H1 (cell line): ENCODE data around the gene IGF2R. TPM values are rescaled to one million over a fixed set of nuclear protein-coding genes. Genes with fewer than 3 reads are reported as not detected.

Experiments
- CTCF ChIA-PET: fragments of 300-600 bp; sonication (Branson Sonifier 250); formaldehyde crosslinking; loops from one replicate; lab custom pipeline; 2021; ENCODE audit not compliant: partially characterized antibody; lab: Charles Lee
- POLR2A ChIA-PET: fragments of 300-600 bp; sonication (Branson Sonifier 250); formaldehyde crosslinking; loops from one replicate; lab custom pipeline; 2021; ENCODE audit warnings: inconsistent platforms; ENCODE audit not compliant: partially characterized antibody; lab: Charles Lee
- DNase-seq, 2 experiments: peaks; one replicate each; pipeline versions ENCODE4 v3.0.0 to v3.0.0-alpha.2; 2010 to 2022; ENCODE audit warnings: low spot score in 2 of 2, low read depth in 1 of 2, mixed read lengths in 1 of 2
- FAIRE-seq: peaks from 2 replicates; lab custom pipeline; 2011; peaks lifted over from hg19 to GRCh38; lab: Jason Lieb, UNC
- H2AFZ ChIP-seq: 2 replicates; pipeline ENCODE4 v1.8.1; 2012; ENCODE audit warnings: low read length, inconsistent platforms
- H2AK5ac ChIP-seq: 2 replicates; pipeline ENCODE4 v1.6.1; 2013; ENCODE audit warnings: low read depth, low read length
- H2BK120ac ChIP-seq: replicated peaks from 2 replicates; pipeline ENCODE3; 2013; ENCODE audit warnings: low read depth, low read length, inconsistent platforms
- H2BK12ac ChIP-seq: 2 replicates; pipeline ENCODE4 v1.6.1; 2013; ENCODE audit warnings: low read depth, low read length
- H2BK15ac ChIP-seq: 2 replicates; pipeline ENCODE4 v1.6.1; 2013; ENCODE audit warnings: low read length
- H2BK20ac ChIP-seq: 2 replicates; pipeline ENCODE4 v1.6.1; 2013; ENCODE audit warnings: low read length
- H2BK5ac ChIP-seq: 2 replicates; pipeline ENCODE4 v1.6.1; 2013; ENCODE audit warnings: low read depth, low read length
- H3K14ac ChIP-seq: 2 replicates; pipeline ENCODE4 v1.6.1; 2013; ENCODE audit warnings: inconsistent platforms; ENCODE audit not compliant: insufficient read length
- H3K18ac ChIP-seq: 2 replicates; pipeline ENCODE4 v1.6.1; 2013; ENCODE audit warnings: low read length; ENCODE audit errors: extremely low read depth
- H3K23ac ChIP-seq: 2 replicates; pipeline ENCODE4 v1.6.1; 2013; ENCODE audit warnings: inconsistent platforms; ENCODE audit not compliant: insufficient read length
- H3K23me2 ChIP-seq: 2 replicates; pipeline ENCODE4 v1.6.1; 2013; ENCODE audit warnings: low read depth, low read length
- H3K27ac ChIP-seq: 2 replicates; pipeline ENCODE4 v1.6.1; 2011; ENCODE audit warnings: low read depth, low read length, inconsistent platforms
- H3K27me3 ChIP-seq, 4 experiments: replicated peaks in 1 of 4; 1 replicate in 1 of 4; 2 replicates in 3 of 4; pipeline versions ENCODE4 v1.6.1 to v1.8.1; 2011 to 2013; ENCODE audit warnings: low read length in 3 of 4, mild to moderate bottlenecking in 3 of 4, inconsistent platforms in 2 of 4, mixed read lengths in 2 of 4, moderate library complexity in 1 of 4; ENCODE audit not compliant: control insufficient read depth in 3 of 4, insufficient read depth in 3 of 4; ENCODE audit errors: extremely low read depth in 1 of 4
- H3K36me3 ChIP-seq, 4 experiments: 2 replicates each; pipeline versions ENCODE4 v1.6.1 to v1.8.1; 2011 to 2013; ENCODE audit warnings: mild to moderate bottlenecking in 4 of 4, low read length in 3 of 4, moderate library complexity in 2 of 4, control low read depth in 1 of 4, inconsistent platforms in 1 of 4; ENCODE audit not compliant: insufficient read depth in 4 of 4, control insufficient read depth in 2 of 4
- H3K4ac ChIP-seq: replicated peaks from 2 replicates; pipeline ENCODE3; 2013; ENCODE audit warnings: low read length, low read depth, mixed read lengths, inconsistent platforms; ENCODE audit not compliant: insufficient read length
- H3K4me1 ChIP-seq, 4 experiments: replicated peaks in 1 of 4; 1 replicate in 1 of 4; 2 replicates in 3 of 4; pipeline versions ENCODE4 v1.6.1 to v1.8.1; 2011 to 2013; ENCODE audit warnings: low read length in 3 of 4, inconsistent platforms in 2 of 4, mixed read lengths in 1 of 4; ENCODE audit not compliant: insufficient read depth in 4 of 4, control insufficient read depth in 3 of 4
- H3K4me2 ChIP-seq, 2 experiments: 2 replicates each; pipeline versions ENCODE4 v1.6.1 to v1.8.1; 2011 to 2013; ENCODE audit warnings: low read depth in 2 of 2, low read length in 2 of 2, control low read depth in 1 of 2, inconsistent platforms in 1 of 2, mild to moderate bottlenecking in 1 of 2; ENCODE audit not compliant: insufficient read depth in 1 of 2
- H3K4me3 ChIP-seq, 4 experiments: fragments of 200-600, 300-600 bp in 1 of 4; sonication (generic), shearing (Covaris generic), sonication (Bioruptor Twin) in 1 of 4; 2 replicates each; pipeline versions ENCODE4 v1.5.1 to v1.8.1; 2011 to 2016; ENCODE audit warnings: low read length in 4 of 4, low read depth in 3 of 4, control low read depth in 2 of 4, inconsistent platforms in 2 of 4, mild to moderate bottlenecking in 2 of 4, mixed read lengths in 1 of 4, moderate library complexity in 1 of 4; ENCODE audit not compliant: insufficient read depth in 2 of 4; ENCODE audit errors: extremely low read depth in 1 of 4
- H3K56ac ChIP-seq: replicated peaks from 2 replicates; pipeline ENCODE3; 2013; ENCODE audit warnings: low read depth, mild to moderate bottlenecking, mixed read lengths, low read length, inconsistent platforms; ENCODE audit not compliant: insufficient read length
- H3K79me1 ChIP-seq: 2 replicates; pipeline ENCODE4 v1.6.1; 2013; ENCODE audit warnings: low read depth, low read length, control low read depth
- H3K79me2 ChIP-seq, 2 experiments: 2 replicates each; pipeline versions ENCODE4 v1.6.1 to v1.8.1; 2012 to 2013; ENCODE audit warnings: low read length in 2 of 2, mild to moderate bottlenecking in 2 of 2, inconsistent platforms in 1 of 2; ENCODE audit not compliant: insufficient read depth in 2 of 2, control insufficient read depth in 1 of 2
- H3K9ac ChIP-seq, 4 experiments: replicated peaks in 1 of 4; 1 replicate in 1 of 4; 2 replicates in 3 of 4; pipeline versions ENCODE4 v1.6.1 to v1.8.1; 2011 to 2013; ENCODE audit warnings: low read depth in 3 of 4, low read length in 3 of 4, control low read depth in 2 of 4, mild to moderate bottlenecking in 2 of 4, moderate library complexity in 2 of 4, inconsistent platforms in 1 of 4; ENCODE audit errors: extremely low read depth in 1 of 4
- H3K9me3 ChIP-seq, 2 experiments: 2 replicates each; pipeline versions ENCODE4 v1.6.1 to v1.8.1; 2012 to 2013; ENCODE audit warnings: mild to moderate bottlenecking in 2 of 2, moderate library complexity in 2 of 2, control low read depth in 1 of 2, inconsistent platforms in 1 of 2, low read depth in 1 of 2, low read length in 1 of 2, mixed read lengths in 1 of 2; ENCODE audit not compliant: insufficient read depth in 2 of 2
- H4K20me1 ChIP-seq, 2 experiments: replicated peaks in 1 of 2; 2 replicates each; pipeline versions ENCODE3 to v1.8.1; 2011 to 2013; ENCODE audit warnings: inconsistent platforms in 2 of 2, low read length in 2 of 2, mild to moderate bottlenecking in 1 of 2; ENCODE audit not compliant: insufficient read depth in 2 of 2, control insufficient read depth in 1 of 2
- H4K5ac ChIP-seq: 2 replicates; pipeline ENCODE4 v1.6.1; 2013; ENCODE audit warnings: low read length, low read depth, mixed read lengths, inconsistent platforms; ENCODE audit not compliant: insufficient read length
- H4K8ac ChIP-seq: 2 replicates; pipeline ENCODE4 v1.8.0; 2013; ENCODE audit warnings: mild to moderate bottlenecking, moderate library complexity, low read length, inconsistent platforms; ENCODE audit not compliant: insufficient read depth; ENCODE audit errors: extremely low read depth
- H4K91ac ChIP-seq: replicated peaks from 2 replicates; pipeline ENCODE3; 2013; ENCODE audit warnings: low read length, mixed read lengths, inconsistent platforms; ENCODE audit not compliant: insufficient read length
- ASH2L ChIP-seq: fragments of 200-600, 300-600 bp; sonication (generic); IDR thresholded peaks from one replicate; pipeline ENCODE4 v1.7.1; 2017; ENCODE audit warnings: low read length
- CTBP2 ChIP-seq: IDR thresholded peaks from 2 replicates; pipeline ENCODE4 v1.7.0; 2011; ENCODE audit warnings: borderline replicate concordance, mild to moderate bottlenecking, moderate library complexity, mixed read lengths, low read length; ENCODE audit not compliant: insufficient read depth, insufficient read length
- FOSL1 ChIP-seq: IDR thresholded peaks from 2 replicates; pipeline ENCODE4 v1.6.1; 2011; ENCODE audit warnings: mild to moderate bottlenecking, low read depth, low read length, moderate library complexity; ENCODE audit not compliant: insufficient read depth
- JUN ChIP-seq: IDR thresholded peaks from 2 replicates; pipeline ENCODE4 v1.6.1; 2011; ENCODE audit warnings: low read depth, mild to moderate bottlenecking, improper control_type of control experiment, low read length
- RNF2 ChIP-seq: fragments of 200-900, 300-1000 bp; sonication (generic); IDR thresholded peaks from 2 replicates; pipeline ENCODE4 v1.7.1; 2016; ENCODE audit warnings: borderline replicate concordance, low read depth, mild to moderate bottlenecking, antibody characterized with exemption, low read length; ENCODE audit not compliant: poor library complexity, severe bottlenecking; ENCODE audit errors: missing control alignments
- SIN3A ChIP-seq, 2 experiments: IDR thresholded peaks in 1 of 2; conservative IDR thresholded peaks in 1 of 2; 2 replicates each; pipeline ENCODE4 v1.6.1; 2011 to 2012; ENCODE audit warnings: low read length in 2 of 2, improper control_type of control experiment in 1 of 2, low read depth in 1 of 2, mild to moderate bottlenecking in 1 of 2
- SP2 ChIP-seq: IDR thresholded peaks from 2 replicates; pipeline ENCODE4 v1.6.1; 2012; ENCODE audit warnings: mild to moderate bottlenecking, low read length, inconsistent platforms
- TAF7 ChIP-seq: optimal IDR thresholded peaks from 2 replicates; pipeline ENCODE3; 2011; ENCODE audit warnings: low read depth, mild to moderate bottlenecking, inconsistent platforms, low read length, moderate library complexity, borderline replicate concordance
- TBP ChIP-seq: IDR thresholded peaks from 2 replicates; pipeline ENCODE4 v1.6.1; 2011; ENCODE audit warnings: low read depth, low read length, improper control_type of control experiment
- TCF12 ChIP-seq: IDR thresholded peaks from 2 replicates; pipeline ENCODE4 v1.6.1; 2011; ENCODE audit warnings: low read depth, mild to moderate bottlenecking, low read length
- WGBS, 2 experiments: shearing (Covaris generic) in 1 of 2; methylation state at CpG; one replicate each; pipeline versions ENCODE4 v1.1.6 to v1.1.7; 2013 to 2015; ENCODE audit warnings: low lambda C conversion rate in 2 of 2, mixed read lengths in 2 of 2, inconsistent platforms in 1 of 2, low coverage in 1 of 2, missing lambda C conversion rate in 1 of 2; ENCODE audit not compliant: insufficient replicate concordance in 2 of 2, insufficient coverage in 1 of 2, insufficient read length in 1 of 2; ENCODE audit errors: extremely low coverage in 1 of 2, missing lambda C conversion rate in 1 of 2; 5-methylcytosine and 5-hydroxymethylcytosine counted together
- polyA plus RNA-seq, 7 experiments: library from polyadenylated mRNA; depleted of rRNA in 3 of 7; stranded (reverse) in 5 of 7; unstranded in 2 of 7; fragments of >200 nt in 5 of 7; fragments of 200-250 nt in 2 of 7; gene quantifications; 1 replicate in 5 of 7; 2 replicates in 1 of 7; 4 replicates in 1 of 7; pipeline versions ENCODE4 v1.2.1 to v1.2.3, GENCODE V29; 2011 to 2013; ENCODE audit warnings: missing spikeins in 2 of 7, mixed read lengths in 2 of 7
- total RNA-seq: library from RNA; stranded (reverse); fragmentation: NEBNext Ultra II Directional; extraction: Animal tissue kit (Norgen Biotek cat#: 25700); gene quantifications from 2 replicates; pipeline ENCODE4 v1.2.1, GENCODE V29; 2021

The IGF2R gene
- total and polyA plus RNA-seq, 2 of the 8 experiments (the other 6 are each of a cell fraction or from before 2014, with no cell fraction given) = 20.6 to 74.1 TPM

DNA sequence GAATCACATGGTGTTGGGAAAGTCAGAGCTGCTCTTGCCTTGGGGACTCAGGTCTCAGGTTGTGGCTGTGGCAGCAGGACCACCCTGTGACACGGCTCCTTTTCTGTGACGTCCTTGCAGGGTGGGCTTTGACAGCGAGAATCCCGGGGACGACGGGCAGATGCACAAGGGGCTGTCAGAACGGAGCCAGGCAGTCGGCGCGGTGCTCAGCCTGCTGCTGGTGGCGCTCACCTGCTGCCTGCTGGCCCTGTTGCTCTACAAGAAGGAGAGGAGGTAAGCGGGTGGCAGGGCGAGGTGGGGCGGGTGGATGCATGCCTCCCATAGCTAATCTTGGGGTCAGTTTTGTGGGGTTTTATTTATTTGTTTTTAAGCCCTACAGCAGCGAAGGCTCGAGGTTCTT, 133.5 kb downstream of the IGF2R start:
- Histone ChIP-seq H4K20me1 (peaks cover 0 to 8% of the 10 kb centered on the region in 2 experiments), H3K4ac (no peak overlapping the region), H3K4me2 (no peak overlapping the region), H2BK12ac (no peak overlapping the region), H2BK5ac (0 out of 2 replicates have a peak overlapping the region, but pooled peaks have one; percentile 24), H3K14ac (no peak overlapping the region), H2BK15ac (no peak overlapping the region), H4K5ac (no peak overlapping the region), H2BK120ac (no peak overlapping the region), H2BK20ac (no peak overlapping the region), H3K23me2 (no peaks in the 10 kb centered on the region), H2AK5ac (no peak overlapping the region), H3K36me3 (peaks cover 10 to 34% (median 30%) of the 10 kb centered on the region in 4 experiments), H3K27ac (no peak overlapping the region), H3K27me3 (no peaks in the 10 kb centered on the region), H3K9me3 (no peaks in the 10 kb centered on the region), H3K4me3 (no peak overlapping the region), H3K23ac (no peak overlapping the region), H3K79me1 (no peaks in the 10 kb centered on the region; the same call in 1 of the 2 replicates), H3K9ac (no peak overlapping the region), H2AFZ (no peak overlapping the region), H3K4me1 (no peaks in the 10 kb centered on the region; a peak in 1 of 7 replicates), H3K79me2 (no peaks in the 10 kb centered on the region), H4K91ac (no peak overlapping the region), H3K18ac (no peak overlapping the region), H3K56ac (no peak overlapping the region), H4K8ac (no peak overlapping the region; the same call in 1 of the 2 replicates)
- DNase-seq = no peak
- no peak for FAIRE-seq
- 92% methylated on average over 16 of the region's 16 CpGs; no CpG with 5 or more reads in 1 of the 2 experiments for WGBS, 2 experiments
- CTCF ChIA-PET = interaction anchor here (0.8 to 2.5 kb wide), 10 partner anchors 12 to 353 kb away, joined by 3 to 11 read pairs (median 6); no protein-coding TSS in a partner anchor
- POLR2A ChIA-PET = no interaction called here
- no peak for TF ChIP-seq FOSL1
- TF ChIP-seq CTBP2 = no peak
- TF ChIP-seq JUN = no peak
- no peak for TF ChIP-seq TBP
- no peak for TF ChIP-seq TCF12
- TF ChIP-seq TAF7 = no peak
- no peak for TF ChIP-seq SIN3A (conservative IDR thresholded peaks at IDR 0.05 in 1 of 2, IDR thresholded peaks at IDR 0.05 in 1 of 2; ENCODE audit: low read depth in 1 of 2, low read length in 2 of 2)
- TF ChIP-seq SP2 = no peak
- TF ChIP-seq ASH2L = no peak
- TF ChIP-seq RNF2 = no peak
